ENCODE measurements around the gene CSH2.

Gene CSH2

DNA sequence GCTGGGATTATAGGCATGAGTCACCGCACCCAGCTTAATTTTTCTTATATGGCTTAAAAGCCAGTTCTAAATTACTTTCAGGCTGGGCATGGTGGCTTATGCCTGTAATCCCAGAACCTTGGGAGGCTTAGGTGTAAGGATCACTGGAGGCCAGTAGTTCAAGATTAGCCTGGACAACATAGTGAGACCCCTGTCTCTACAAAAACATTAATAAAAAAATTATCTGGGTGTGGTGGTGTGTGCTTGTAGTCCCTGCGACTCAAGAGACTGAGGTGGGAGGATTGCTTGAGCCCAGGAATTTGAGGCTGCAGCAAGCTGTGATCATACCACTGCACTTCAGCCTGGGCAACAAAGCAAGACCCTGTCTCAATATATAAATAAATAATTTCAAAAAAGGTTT, 20.2 kb downstream of the CSH2 start:
- no peak for DNase-seq (ENCODE audit: low read depth)
- TF ChIP-seq, protein P1, sequence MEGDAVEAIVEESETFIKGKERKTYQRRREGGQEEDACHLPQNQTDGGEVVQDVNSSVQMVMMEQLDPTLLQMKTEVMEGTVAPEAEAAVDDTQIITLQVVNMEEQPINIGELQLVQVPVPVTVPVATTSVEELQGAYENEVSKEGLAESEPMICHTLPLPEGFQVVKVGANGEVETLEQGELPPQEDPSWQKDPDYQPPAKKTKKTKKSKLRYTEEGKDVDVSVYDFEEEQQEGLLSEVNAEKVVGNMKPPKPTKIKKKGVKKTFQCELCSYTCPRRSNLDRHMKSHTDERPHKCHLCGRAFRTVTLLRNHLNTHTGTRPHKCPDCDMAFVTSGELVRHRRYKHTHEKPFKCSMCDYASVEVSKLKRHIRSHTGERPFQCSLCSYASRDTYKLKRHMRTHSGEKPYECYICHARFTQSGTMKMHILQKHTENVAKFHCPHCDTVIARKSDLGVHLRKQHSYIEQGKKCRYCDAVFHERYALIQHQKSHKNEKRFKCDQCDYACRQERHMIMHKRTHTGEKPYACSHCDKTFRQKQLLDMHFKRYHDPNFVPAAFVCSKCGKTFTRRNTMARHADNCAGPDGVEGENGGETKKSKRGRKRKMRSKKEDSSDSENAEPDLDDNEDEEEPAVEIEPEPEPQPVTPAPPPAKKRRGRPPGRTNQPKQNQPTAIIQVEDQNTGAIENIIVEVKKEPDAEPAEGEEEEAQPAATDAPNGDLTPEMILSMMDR (conservative IDR thresholded peaks at IDR 0.05; ENCODE audit: low read depth, low read length): no peak
- H3K4me3 ChIP-seq (ENCODE audit: low read depth, low read length): no peak overlapping the region

DNA sequence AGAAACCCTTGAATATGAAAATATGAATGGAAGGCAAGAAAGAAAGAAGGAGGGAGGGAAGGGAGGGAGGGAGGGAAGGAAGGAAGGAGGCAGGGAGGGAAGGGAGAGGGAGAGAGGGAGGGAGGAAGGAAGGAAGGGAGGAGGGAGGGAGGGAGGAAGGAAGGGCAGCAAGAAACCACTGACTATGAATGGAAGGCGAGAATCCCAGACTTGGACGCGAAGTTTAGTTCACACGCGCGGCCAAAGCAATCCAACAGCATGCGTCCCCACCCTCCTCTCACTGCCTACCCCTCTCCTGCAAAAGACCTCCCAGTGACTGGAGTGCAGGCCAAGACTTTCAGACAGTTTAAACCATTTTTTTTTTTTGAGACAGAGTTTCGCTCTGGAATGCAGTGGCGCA, 23.1 kb downstream of the CSH2 start:
- TF ChIP-seq, protein P1 (conservative IDR thresholded peaks at IDR 0.05; ENCODE audit: low read depth, low read length): no peak
- DNase-seq (ENCODE audit: low read depth): no peak
- no peak overlapping the region for H3K4me3 ChIP-seq (ENCODE audit: low read depth, low read length)

DNA sequence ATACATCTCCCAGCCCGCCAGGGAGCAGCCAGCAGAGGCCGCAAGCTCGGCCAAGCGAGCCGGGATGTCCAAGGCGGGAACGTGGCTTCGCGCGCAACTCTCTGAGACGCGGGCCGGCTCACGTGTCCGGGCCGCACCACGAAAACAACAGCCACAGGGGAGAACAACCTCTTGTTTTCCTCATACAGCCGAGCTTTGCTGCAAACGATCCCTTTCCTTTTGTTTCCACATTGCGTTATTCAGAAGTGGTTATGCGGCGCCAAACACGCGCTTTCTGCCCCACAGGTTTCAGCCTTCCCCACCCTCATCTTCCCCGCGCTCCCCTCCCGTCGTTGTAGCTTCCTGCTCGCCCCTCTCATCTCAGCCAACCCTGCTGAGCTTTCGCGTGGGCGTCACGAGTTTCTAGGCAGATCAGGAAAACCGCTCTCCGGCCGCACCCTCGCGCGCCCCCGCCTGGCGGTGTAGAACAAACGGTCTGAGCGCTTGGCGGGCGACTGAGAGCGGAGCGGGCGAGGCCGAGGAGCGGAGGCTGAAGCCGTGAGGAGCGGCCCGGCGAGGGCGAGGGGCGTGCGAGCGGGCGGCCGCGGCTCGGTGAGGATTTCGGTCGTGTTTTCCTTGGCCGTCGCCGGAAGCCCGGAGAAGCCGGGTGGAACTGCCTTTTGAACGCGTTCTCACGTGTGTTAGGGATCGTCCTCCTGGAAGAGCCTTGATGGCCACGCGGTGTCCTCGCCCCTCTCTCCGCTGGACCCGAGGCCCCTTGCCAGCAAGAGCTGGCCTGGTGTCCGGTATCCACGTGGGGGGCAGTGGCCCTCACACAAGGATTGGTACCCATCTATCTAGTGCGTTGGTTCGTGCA, 24.4 kb downstream of the CSH2 start:
- peak overlapping the region; percentile 49 for H3K4me3 ChIP-seq (ENCODE audit: low read depth, low read length)
- peak; percentile 93 for DNase-seq (ENCODE audit: low read depth)
- TF ChIP-seq, protein P1 (conservative IDR thresholded peaks at IDR 0.05; ENCODE audit: low read depth, low read length): peak; percentile 63

DNA sequence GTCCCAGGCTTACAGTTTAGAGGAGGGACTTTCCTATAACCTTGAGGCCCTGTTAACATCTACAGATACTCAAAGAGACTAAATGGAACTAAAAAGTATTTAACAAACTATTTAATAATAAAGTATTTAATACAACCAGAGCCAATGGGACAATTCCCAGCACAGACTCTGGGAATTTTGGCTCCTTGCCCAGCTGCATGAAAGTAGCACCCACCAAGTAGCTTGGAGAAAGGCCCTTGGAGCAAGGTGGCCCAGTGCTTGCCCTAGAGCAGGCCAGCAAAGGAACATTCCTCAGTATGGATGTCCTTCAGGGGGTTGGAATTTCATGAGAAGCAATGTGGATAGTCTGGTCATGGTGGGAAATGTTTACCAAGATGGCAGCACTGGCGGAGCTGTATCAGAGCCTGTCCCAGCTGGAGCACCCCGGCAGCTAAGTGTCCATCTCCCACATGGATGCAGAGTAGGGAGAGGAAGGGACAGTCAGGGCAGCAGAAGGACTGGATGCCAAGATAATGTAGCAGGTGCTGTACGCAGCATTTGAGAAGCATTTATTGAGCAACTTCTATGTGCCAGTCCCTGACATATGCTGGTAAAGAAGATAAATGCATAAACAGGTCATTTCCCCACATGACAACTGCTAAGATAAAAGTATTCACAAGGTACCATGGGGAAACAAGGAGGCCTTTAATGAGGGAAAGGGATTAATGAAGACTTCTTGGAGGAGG, 25.8 kb downstream of the CSH2 start:
- TF ChIP-seq, protein P1 (conservative IDR thresholded peaks at IDR 0.05; ENCODE audit: low read depth, low read length): no peak
- H3K4me3 ChIP-seq (ENCODE audit: low read depth, low read length): no peak overlapping the region
- DNase-seq (ENCODE audit: low read depth): no peak

DNA sequence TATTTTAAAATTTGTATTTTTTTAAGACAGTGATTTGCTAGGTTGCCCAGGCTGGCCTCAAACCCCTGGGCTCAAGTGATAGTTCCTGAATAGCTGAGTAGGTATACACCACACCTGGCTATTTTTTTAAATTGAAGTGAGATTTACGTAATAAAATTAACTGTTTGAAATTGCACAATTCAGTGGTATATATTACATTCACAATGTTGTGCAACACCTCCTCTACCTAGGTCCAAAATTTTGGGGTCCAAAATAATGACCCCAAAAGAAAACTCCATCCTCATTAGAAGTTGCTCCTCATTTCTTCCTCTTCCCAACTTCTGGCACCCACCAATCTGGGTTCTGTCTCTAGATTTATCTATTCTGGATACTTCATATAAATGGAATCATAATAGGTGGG, 28.0 kb downstream of the CSH2 start:
- no peak overlapping the region for H3K4me3 ChIP-seq (ENCODE audit: low read depth, low read length)
- no peak for DNase-seq (ENCODE audit: low read depth)
- TF ChIP-seq, protein P1 (conservative IDR thresholded peaks at IDR 0.05; ENCODE audit: low read depth, low read length): no peak

DNA sequence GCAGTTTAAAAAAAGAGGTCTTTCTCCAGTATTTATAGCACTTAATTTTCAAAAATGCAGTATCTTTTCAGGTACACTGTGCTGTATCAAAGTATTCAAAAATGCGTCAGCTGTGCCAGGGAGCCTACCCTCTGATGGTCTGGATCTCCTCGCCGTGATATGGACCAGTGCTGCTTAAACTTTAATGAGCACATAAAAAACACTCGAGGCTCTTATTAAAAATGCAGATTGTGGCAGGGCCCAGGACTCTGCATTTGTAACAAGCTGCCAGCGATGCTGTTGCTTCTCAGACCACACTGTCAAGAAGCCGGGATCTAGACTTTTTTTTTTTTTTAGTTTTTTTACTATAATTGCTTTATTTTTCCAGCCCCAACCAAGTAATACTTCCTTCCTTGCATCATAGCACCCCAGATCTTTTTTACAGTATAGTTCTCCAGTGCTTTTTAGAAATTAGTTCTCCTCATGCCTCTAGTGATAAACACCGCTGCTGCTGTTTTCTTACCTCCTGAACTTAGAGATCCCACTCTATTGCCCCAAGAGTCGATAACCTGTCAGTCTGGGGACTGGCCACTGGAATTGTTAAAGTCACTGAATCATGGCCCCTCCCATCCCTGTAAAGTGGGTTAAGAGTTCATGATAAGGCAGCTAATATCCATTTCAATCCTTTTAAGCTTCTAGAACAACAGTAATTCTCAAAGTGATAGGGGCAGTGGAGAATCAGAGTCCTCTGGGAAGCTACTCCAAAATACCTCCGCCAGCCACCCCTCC, 29.4 kb downstream of the CSH2 start:
- H3K4me3 ChIP-seq (ENCODE audit: low read depth, low read length): no peak overlapping the region
- TF ChIP-seq, protein P1 (conservative IDR thresholded peaks at IDR 0.05; ENCODE audit: low read depth, low read length): no peak

DNA sequence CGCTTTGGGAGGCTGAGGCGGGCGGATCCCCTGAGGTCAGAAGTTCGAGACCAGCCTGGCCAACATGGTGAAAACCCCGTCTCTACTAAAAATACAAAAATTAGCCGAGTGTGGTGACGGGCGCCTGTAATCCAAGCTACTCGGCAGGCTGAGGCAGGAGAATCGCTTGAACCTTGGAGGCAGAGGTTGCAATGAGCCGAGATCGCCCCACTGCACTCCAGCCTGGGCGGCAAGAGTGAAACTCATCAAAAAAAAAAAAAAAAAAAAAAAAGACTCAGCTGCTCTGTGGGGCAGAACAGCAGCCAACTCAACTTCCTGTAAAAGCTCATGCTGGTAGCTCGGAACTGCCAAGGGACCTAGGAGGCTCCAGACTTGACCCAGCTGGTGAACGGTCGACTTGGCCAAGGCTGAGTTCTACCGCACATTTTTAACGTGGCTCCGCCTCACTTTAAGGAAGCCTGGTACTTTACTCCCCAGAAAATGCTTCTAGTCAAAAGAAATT, 30.0 kb downstream of the CSH2 start:
- DNase-seq (ENCODE audit: low read depth): peak; percentile 84
- peak overlapping the region; percentile 85 for H3K4me3 ChIP-seq (ENCODE audit: low read depth, low read length)

More for the DNA sequence above, 29.4 kb downstream of the CSH2 start:
- DNase-seq (ENCODE audit: low read depth): no peak
